GM12872 (cell line): ENCODE measurements around the gene ZNF689.

Source experiments
- CTCF ChIP-seq: IDR thresholded peaks from 3 replicates; pipeline ENCODE4 v1.5.1; 2011; ENCODE audit warnings: low read depth, mild to moderate bottlenecking, low read length, moderate library complexity; ENCODE audit not compliant: insufficient read depth

ZNF689 gene

GRCh38 chr16:30609926-30610839 lies at the start of gene ZNF689:
Gene ZNF689, minus strand, starts transcription at chr16:30610389. Its CDS starts 348 bp downstream, at chr16:30610041.
- no peak for TF ChIP-seq CTCF

- no peak for TF ChIP-seq CTCF
Measured at GRCh38 chr16:30658731-30659506, 48.7 kb upstream of the ZNF689 start.

DNA sequence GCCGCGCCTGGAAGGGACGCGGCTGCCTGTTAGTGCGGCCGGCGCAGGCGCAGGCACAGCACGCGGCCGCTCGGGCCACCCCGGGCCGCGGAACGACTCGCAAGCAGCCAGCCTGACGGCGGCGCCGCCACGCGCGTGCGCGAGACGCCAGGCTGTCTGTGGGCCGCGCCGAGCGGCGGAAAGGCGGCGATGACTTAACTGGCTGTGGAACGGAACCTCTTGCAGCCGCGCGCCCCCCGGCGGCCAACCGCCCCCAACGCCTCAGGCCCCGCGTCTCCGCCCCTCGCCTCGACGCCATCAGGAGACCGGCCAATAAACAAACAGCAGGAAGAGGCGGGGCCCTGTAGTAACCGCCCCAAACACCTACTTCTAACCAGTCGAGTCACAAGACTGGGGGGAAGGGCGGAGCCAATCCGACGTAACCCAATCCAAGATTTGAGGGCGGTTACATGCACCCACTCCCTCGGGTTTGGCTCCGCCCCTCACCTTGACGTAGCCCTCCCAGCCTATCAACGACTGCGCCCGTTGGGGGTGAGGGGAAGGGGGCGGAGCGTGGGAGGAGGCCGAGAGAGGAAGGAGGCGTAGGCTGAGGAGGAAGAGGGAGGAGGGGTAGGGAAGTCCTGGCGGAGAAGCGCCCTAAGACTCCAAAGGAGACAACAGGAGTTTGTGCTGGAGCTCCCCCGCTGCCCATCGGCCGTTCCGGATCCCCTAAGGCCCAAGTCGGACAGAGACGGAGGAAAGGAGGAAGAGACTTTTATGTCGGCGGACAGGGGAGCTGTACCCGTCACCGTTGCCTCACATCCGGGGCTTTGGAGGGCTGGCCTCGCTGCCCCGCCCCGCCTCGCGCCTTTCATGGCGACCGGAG lies 47.9 kb upstream of the ZNF689 start, which contains the start of gene FBRS:
Gene FBRS, plus strand, starts transcription at position 566 of the 865 bp plus-strand sequence. CDS start 1,088 bp downstream, outside the sequence.
- TF ChIP-seq CTCF = peak; percentile 75

- TF ChIP-seq CTCF = no peak
Measured at GRCh38 chr16:30656974-30657865, 47.0 kb upstream of the ZNF689 start.

- TF ChIP-seq CTCF = no peak
Measured at GRCh38 chr16:30656388-30656787, 46.2 kb upstream of the ZNF689 start.

DNA sequence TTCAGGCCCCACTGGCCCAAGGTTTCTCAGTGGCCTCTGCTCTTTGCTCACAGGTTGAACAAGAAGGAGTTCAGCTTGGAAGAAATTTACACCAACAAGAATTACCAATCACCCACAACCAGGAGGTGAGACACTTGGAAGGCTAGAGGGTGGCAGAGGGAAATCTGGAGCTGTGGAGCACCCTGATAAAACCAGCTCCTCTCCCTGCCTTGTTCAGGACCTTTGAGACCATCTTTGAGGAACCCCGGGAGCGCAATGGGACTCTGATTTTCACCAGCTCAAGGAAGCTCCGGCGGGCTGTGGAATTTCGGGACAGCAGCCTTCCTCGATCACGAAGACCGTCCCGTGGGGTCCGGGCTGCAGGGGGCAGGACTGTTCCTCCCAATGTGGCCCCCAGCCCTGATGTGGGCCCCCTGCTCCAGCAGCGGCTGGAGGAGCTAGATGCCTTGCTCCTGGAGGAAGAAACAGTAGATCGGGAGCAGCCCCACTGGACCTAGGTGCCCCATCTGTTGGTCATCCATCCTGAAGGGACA lies 45.7 kb upstream of the ZNF689 start:
- no peak for TF ChIP-seq CTCF
